GM20000 (cell line): ENCODE measurements around the gene COL1A1.

Experiments used
- DNase-seq: peaks from one replicate; pipeline ENCODE4 v3.0.0; 2012; ENCODE audit warnings: low spot score
- TF ChIP-seq, protein P1 (sequence below): IDR thresholded peaks from 2 replicates; pipeline ENCODE4 v1.5.1; 2012; ENCODE audit warnings: mild to moderate bottlenecking, control low read depth; ENCODE audit errors: extremely low read depth, missing control alignments

Gene COL1A1

GRCh38 chr17:50191359-50192143, 9.9 kb downstream of the COL1A1 start:
- no peak for DNase-seq
- TF ChIP-seq, protein P1, sequence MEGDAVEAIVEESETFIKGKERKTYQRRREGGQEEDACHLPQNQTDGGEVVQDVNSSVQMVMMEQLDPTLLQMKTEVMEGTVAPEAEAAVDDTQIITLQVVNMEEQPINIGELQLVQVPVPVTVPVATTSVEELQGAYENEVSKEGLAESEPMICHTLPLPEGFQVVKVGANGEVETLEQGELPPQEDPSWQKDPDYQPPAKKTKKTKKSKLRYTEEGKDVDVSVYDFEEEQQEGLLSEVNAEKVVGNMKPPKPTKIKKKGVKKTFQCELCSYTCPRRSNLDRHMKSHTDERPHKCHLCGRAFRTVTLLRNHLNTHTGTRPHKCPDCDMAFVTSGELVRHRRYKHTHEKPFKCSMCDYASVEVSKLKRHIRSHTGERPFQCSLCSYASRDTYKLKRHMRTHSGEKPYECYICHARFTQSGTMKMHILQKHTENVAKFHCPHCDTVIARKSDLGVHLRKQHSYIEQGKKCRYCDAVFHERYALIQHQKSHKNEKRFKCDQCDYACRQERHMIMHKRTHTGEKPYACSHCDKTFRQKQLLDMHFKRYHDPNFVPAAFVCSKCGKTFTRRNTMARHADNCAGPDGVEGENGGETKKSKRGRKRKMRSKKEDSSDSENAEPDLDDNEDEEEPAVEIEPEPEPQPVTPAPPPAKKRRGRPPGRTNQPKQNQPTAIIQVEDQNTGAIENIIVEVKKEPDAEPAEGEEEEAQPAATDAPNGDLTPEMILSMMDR: no peak

- no peak for DNase-seq
- TF ChIP-seq, protein P1: no peak
These were observed 10.7 kb downstream of the COL1A1 start for GRCh38 chr17:50190603-50191358.

DNA sequence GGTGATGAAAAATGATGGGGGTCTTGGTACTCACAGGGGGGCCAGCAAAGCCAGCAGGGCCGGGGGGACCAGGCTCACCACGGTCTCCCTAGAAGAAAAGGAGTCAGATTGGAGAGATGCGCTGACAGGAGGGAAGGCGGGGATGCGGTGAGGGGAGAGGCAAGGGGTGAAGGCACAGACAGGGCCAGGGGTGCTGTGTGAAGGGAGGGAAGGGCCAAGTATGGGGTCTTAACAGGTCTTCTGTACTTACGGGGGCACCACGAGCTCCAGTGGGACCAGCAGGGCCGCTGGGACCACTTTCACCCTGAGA, 11.2 kb downstream of the COL1A1 start:
- TF ChIP-seq, protein P1: no peak
- no peak for DNase-seq

- TF ChIP-seq, protein P1: no peak
- no peak for DNase-seq
These were observed 11.7 kb downstream of the COL1A1 start for GRCh38 chr17:50189550-50190292.

DNA sequence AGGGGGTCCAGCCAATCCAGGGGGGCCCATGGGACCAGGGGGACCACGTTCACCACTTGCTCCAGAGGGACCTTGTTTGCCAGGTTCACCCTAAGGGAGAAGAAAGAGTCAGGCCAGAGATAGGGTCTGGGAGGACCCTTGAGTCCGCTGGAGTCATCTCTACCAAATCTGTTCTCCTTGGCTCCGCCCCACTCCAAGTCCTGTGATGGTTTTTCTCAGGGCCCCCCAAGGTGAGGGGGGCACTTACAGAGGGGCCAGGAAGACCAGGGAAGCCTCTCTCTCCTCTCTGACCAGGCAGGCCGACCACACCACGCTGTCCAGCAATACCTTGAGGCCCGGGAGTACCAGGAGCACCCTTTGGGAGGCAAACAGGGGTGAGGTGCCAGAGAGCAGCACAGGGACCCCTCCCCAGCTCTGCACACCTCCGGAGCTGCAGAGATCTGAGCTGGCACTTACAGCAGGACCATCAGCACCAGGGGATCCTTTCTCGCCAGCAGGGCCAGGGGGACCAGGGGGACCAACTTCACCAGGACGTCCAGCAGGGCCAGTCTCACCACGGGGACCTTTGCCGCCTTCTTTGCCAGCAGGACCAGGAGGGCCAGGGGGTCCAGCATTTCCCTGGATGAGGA, 12.4 kb downstream of the COL1A1 start:
- TF ChIP-seq, protein P1: no peak

DNA sequence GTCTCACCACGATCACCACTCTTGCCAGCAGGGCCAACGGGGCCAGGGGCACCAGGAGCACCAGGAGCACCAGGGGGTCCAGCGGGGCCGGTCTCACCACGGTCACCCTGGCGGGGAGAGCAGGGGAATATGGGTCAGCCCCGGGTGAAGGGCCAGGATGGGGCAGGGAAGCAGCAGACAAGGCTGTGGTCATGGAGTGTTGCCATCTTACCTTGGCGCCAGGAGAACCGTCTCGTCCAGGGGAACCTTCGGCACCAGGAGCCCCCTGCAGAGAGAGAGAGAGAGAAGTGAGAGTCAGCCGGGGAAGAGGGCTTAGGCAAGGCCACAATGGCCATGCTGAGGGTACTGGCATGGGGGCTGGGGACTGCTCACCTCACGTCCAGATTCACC, 12.9 kb downstream of the COL1A1 start:
- DNase-seq: no peak
- TF ChIP-seq, protein P1: no peak

More for the DNA sequence above, 12.4 kb downstream of the COL1A1 start:
- no peak for DNase-seq
